Memory B cell (primary cell): ENCODE measurements around the gene HLA-F.

Experiments
- ATAC-seq: fragments of 150-1000 bp; cut with Tn5 transposase; 2 replicates; pipeline ENCODE4 v1.10.0; 2021; ENCODE audit warnings: low read depth, mild to moderate bottlenecking, moderate library complexity
- DNase-seq, 2 donors: peaks; one replicate each; pipeline ENCODE4 v3.0.0; 2022; ENCODE audit warnings: low spot score in 2 of 2
- H3K27ac Mint-ChIP-seq: one replicate; pipeline ENCODE4 v1.8.0; 2022; ENCODE audit warnings: mild to moderate bottlenecking, moderate library complexity, mixed read lengths
- H3K27me3 Mint-ChIP-seq: one replicate; pipeline ENCODE4 v1.8.0; 2022; ENCODE audit warnings: mixed read lengths
- H3K36me3 Mint-ChIP-seq: one replicate; pipeline ENCODE4 v1.8.0; 2022; ENCODE audit warnings: mild to moderate bottlenecking, mixed read lengths
- H3K4me1 Mint-ChIP-seq: one replicate; pipeline ENCODE4 v1.8.0; 2022; ENCODE audit warnings: mixed read lengths
- H3K4me3 Mint-ChIP-seq: one replicate; pipeline ENCODE4 v1.8.0; 2022; ENCODE audit warnings: mild to moderate bottlenecking, moderate library complexity, mixed read lengths
- H3K9me3 Mint-ChIP-seq: one replicate; pipeline ENCODE4 v1.8.0; 2022; ENCODE audit warnings: mixed read lengths

The HLA-F gene

GRCh38 chr6:29729774-29730328 is 6.6 kb downstream of the HLA-F start:
- H3K27me3 Mint-ChIP-seq = no peaks in the 10 kb centered on the region
- DNase-seq = no peak
- no peaks in the 10 kb centered on the region for H3K9me3 Mint-ChIP-seq
- ATAC-seq = no peak
- no peak overlapping the region for H3K27ac Mint-ChIP-seq
- peaks cover 51% of the 10 kb centered on the region for H3K4me1 Mint-ChIP-seq
- peaks cover 25% of the 10 kb centered on the region for H3K36me3 Mint-ChIP-seq
- H3K4me3 Mint-ChIP-seq = no peak overlapping the region

- Mint-ChIP-seq H3K27ac (no peak overlapping the region), H3K4me1 (peaks cover 44% of the 10 kb centered on the region), H3K36me3 (peaks cover 18% of the 10 kb centered on the region), H3K27me3 (no peaks in the 10 kb centered on the region), H3K9me3 (no peaks in the 10 kb centered on the region), H3K4me3 (no peak overlapping the region)
- DNase-seq (no peak), ATAC-seq (no peak)
Observed at GRCh38 chr6:29730575-29731126, 7.4 kb downstream of the HLA-F start.

- H3K4me1 Mint-ChIP-seq = peaks cover 39% of the 10 kb centered on the region
- peaks cover 15% of the 10 kb centered on the region for H3K36me3 Mint-ChIP-seq
- no peak overlapping the region for H3K4me3 Mint-ChIP-seq
- H3K27ac Mint-ChIP-seq = no peak overlapping the region
- no peak for ATAC-seq
- H3K27me3 Mint-ChIP-seq = no peaks in the 10 kb centered on the region
- no peaks in the 10 kb centered on the region for H3K9me3 Mint-ChIP-seq
- no peak for DNase-seq
Observed at GRCh38 chr6:29731281-29731680, 8.0 kb downstream of the HLA-F start.

GRCh38 chr6:29733057-29733456 is 9.8 kb downstream of the HLA-F start:
- H3K4me1 Mint-ChIP-seq = peaks cover 22% of the 10 kb centered on the region
- ATAC-seq (no peak), DNase-seq (no peak)
- no peak overlapping the region for H3K27ac Mint-ChIP-seq
- H3K27me3 Mint-ChIP-seq = no peaks in the 10 kb centered on the region
- H3K36me3 Mint-ChIP-seq = peaks cover 4% of the 10 kb centered on the region
- no peak overlapping the region for H3K4me3 Mint-ChIP-seq
- H3K9me3 Mint-ChIP-seq = no peaks in the 10 kb centered on the region

GRCh38 chr6:29734046-29735018 is 11.1 kb downstream of the HLA-F start:
- ATAC-seq = peak; percentile 28
- no peak overlapping the region for H3K4me3 Mint-ChIP-seq
- peaks cover 2% of the 10 kb centered on the region for H3K36me3 Mint-ChIP-seq
- H3K27me3 Mint-ChIP-seq = no peaks in the 10 kb centered on the region
- no peak for DNase-seq
- H3K27ac Mint-ChIP-seq = no peak overlapping the region
- no peaks in the 10 kb centered on the region for H3K9me3 Mint-ChIP-seq
- peaks cover 19% of the 10 kb centered on the region for H3K4me1 Mint-ChIP-seq

- no peak for ATAC-seq
- Mint-ChIP-seq H3K9me3 (no peaks in the 10 kb centered on the region), H3K36me3 (peaks cover 2% of the 10 kb centered on the region), H3K4me1 (peaks cover 4% of the 10 kb centered on the region), H3K27me3 (no peaks in the 10 kb centered on the region), H3K27ac (no peak overlapping the region), H3K4me3 (no peak overlapping the region)
- DNase-seq = no peak
Observed at GRCh38 chr6:29736563-29736962, 13.3 kb downstream of the HLA-F start.

- Mint-ChIP-seq H3K9me3 (no peaks in the 10 kb centered on the region), H3K27me3 (no peaks in the 10 kb centered on the region), H3K27ac (no peak overlapping the region), H3K4me1 (peaks cover 4% of the 10 kb centered on the region), H3K4me3 (no peak overlapping the region), H3K36me3 (peaks cover 2% of the 10 kb centered on the region)
- peak; percentile 59 to 62 for DNase-seq
- peak; percentile 94 for ATAC-seq
Observed at GRCh38 chr6:29737707-29738630, 14.7 kb downstream of the HLA-F start.

- H3K4me1 Mint-ChIP-seq = peaks cover 4% of the 10 kb centered on the region
- peaks cover 2% of the 10 kb centered on the region for H3K36me3 Mint-ChIP-seq
- no peaks in the 10 kb centered on the region for H3K27me3 Mint-ChIP-seq
- H3K4me3 Mint-ChIP-seq = no peak overlapping the region
- ATAC-seq (no peak), DNase-seq (no peak)
- no peak overlapping the region for H3K27ac Mint-ChIP-seq
- no peaks in the 10 kb centered on the region for H3K9me3 Mint-ChIP-seq
Observed at GRCh38 chr6:29739136-29739881, 16.1 kb downstream of the HLA-F start.

GRCh38 chr6:29739882-29740261 is 16.6 kb downstream of the HLA-F start:
- H3K4me1 Mint-ChIP-seq = peaks cover under 1% of the 10 kb centered on the region
- no peaks in the 10 kb centered on the region for H3K27me3 Mint-ChIP-seq
- H3K9me3 Mint-ChIP-seq = no peaks in the 10 kb centered on the region
- no peak for ATAC-seq
- peaks cover 2% of the 10 kb centered on the region for H3K36me3 Mint-ChIP-seq
- H3K4me3 Mint-ChIP-seq = no peak overlapping the region
- DNase-seq = no peak
- no peak overlapping the region for H3K27ac Mint-ChIP-seq

- H3K9me3 Mint-ChIP-seq = no peaks in the 10 kb centered on the region
- no peak overlapping the region for H3K27ac Mint-ChIP-seq
- H3K36me3 Mint-ChIP-seq = peaks cover 5% of the 10 kb centered on the region
- H3K4me1 Mint-ChIP-seq = peaks cover 3% of the 10 kb centered on the region
- no peak overlapping the region for H3K4me3 Mint-ChIP-seq
- DNase-seq (no peak), ATAC-seq (no peak)
- peaks cover 2% of the 10 kb centered on the region for H3K27me3 Mint-ChIP-seq
Observed at GRCh38 chr6:29741592-29741991, 18.4 kb downstream of the HLA-F start.

GRCh38 chr6:29742127-29742526 is 18.9 kb downstream of the HLA-F start:
- Mint-ChIP-seq H3K4me3 (no peak overlapping the region), H3K27ac (no peak overlapping the region), H3K27me3 (peaks cover 2% of the 10 kb centered on the region), H3K4me1 (peaks cover 7% of the 10 kb centered on the region), H3K36me3 (peaks cover 5% of the 10 kb centered on the region), H3K9me3 (no peaks in the 10 kb centered on the region)
- DNase-seq (no peak), ATAC-seq (no peak)

- no peak overlapping the region for H3K4me3 Mint-ChIP-seq
- no peaks in the 10 kb centered on the region for H3K9me3 Mint-ChIP-seq
Observed at GRCh38 chr6:29743025-29743424, 19.8 kb downstream of the HLA-F start.

GRCh38 chr6:29743568-29743967 is 20.3 kb downstream of the HLA-F start:
- peaks cover 2% of the 10 kb centered on the region for H3K27me3 Mint-ChIP-seq
- DNase-seq (no peak), ATAC-seq (no peak)
- no peaks in the 10 kb centered on the region for H3K9me3 Mint-ChIP-seq
- peaks cover 19% of the 10 kb centered on the region for H3K4me1 Mint-ChIP-seq
- no peak overlapping the region for H3K27ac Mint-ChIP-seq
- no peak overlapping the region for H3K4me3 Mint-ChIP-seq
- peaks cover 5% of the 10 kb centered on the region for H3K36me3 Mint-ChIP-seq

More at GRCh38 chr6:29743025-29743424, 19.8 kb downstream of the HLA-F start:
- no peak for DNase-seq
- Mint-ChIP-seq H3K4me1 (peaks cover 15% of the 10 kb centered on the region), H3K27me3 (peaks cover 2% of the 10 kb centered on the region), H3K27ac (no peak overlapping the region), H3K36me3 (peaks cover 5% of the 10 kb centered on the region)
- no peak for ATAC-seq
